Pancreas (tissue), 10 donors: Measurements from ENCODE around the gene EGLN1. TPM values are rescaled to one million over a fixed set of nuclear protein-coding genes. Genes with fewer than 3 reads are reported as not detected.

Experiments used
- ATAC-seq, 4 donors: fragments of 200-7000 bp; cut with Tn5 transposase; one replicate each; pipeline versions ENCODE4 v1.8.0 to v1.9.1; 2020; ENCODE audit warnings: mild to moderate bottlenecking in 4 of 4, moderate library complexity in 4 of 4
- DNase-seq, 6 donors: peaks; one replicate each; pipeline ENCODE4 v3.0.0-alpha.2; 2020
- FAIRE-seq: peaks from 2 replicates; lab custom pipeline; 2012; peaks lifted over from hg19 to GRCh38; lab: Jason Lieb, UNC
- H3K27ac ChIP-seq, 4 donors: fragments of 200-600 bp; sonication (generic); 1 replicate in 3 of 4; 2 replicates in 1 of 4; pipeline versions ENCODE4 v1.5.0 to v1.8.0; 2020
- H3K27me3 ChIP-seq, 4 donors: fragments of 200-600 bp; one replicate each; pipeline ENCODE4 v1.8.0; 2021
- H3K36me3 ChIP-seq, 3 donors: fragments of 200-600 bp; sonication (generic) in 1 of 3; one replicate each; pipeline versions ENCODE4 v1.5.0 to v1.8.0; 2020 to 2021
- H3K4me1 ChIP-seq, 3 donors: fragments of 200-600 bp; one replicate each; pipeline ENCODE4 v1.8.0; 2021
- H3K4me3 ChIP-seq, 4 donors: fragments of 200-600 bp; sonication (generic) in 2 of 4; one replicate each; pipeline versions ENCODE4 v1.5.0 to v1.8.0; 2020 to 2021
- H3K9me3 ChIP-seq, 4 donors: fragments of 200-600 bp; one replicate each; pipeline ENCODE4 v1.8.0; 2021
- WGBS, 2 donors: extraction: QIAGEN DNeasy Blood & Tissue Kit; methylation state at CpG; one replicate each; pipeline ENCODE4 v1.1.7; 2013; 5-methylcytosine and 5-hydroxymethylcytosine counted together
- intact Hi-C, 3 donors: fragments of 100-400 bp; cut with DNase I; formaldehyde crosslinking; loops; one replicate each; pipeline versions ENCODE4 v1.11.1 to v1.14.2; 2022
- polyA plus RNA-seq, 2 donors: library from polyadenylated mRNA; stranded (reverse); fragments of 200-250 nt; gene quantifications; one replicate each; pipeline ENCODE4 v1.2.3, GENCODE V29; 2013
- total RNA-seq, 6 donors: library from RNA; stranded (reverse); fragmentation: NEBNext Ultra II Directional in 4 of 6; extraction: Animal tissue kit (Norgen Biotek cat#: 25700) in 4 of 6; gene quantifications; one replicate each; pipeline versions ENCODE4 v1.2.1 to v1.2.4, GENCODE V29; 2021 to 2023
- TF ChIP-seq, protein P1 (sequence below), 4 donors: fragments of 200-600 bp; sonication (generic) in 3 of 4; IDR thresholded peaks; one replicate each; pipeline versions ENCODE4 v1.5.0 to v1.8.0; 2021; ENCODE audit warnings: antibody characterized with exemption in 4 of 4
- donor health status: healthy with polysubstance abuse.
- donor health status: DM: no; HTN: no; CAD: no; lungs with moderate emphysema.
- donor health status: DM: no; HTN: no; CAD: no.
- donor health status: control.
- donor health status: control.
- donor health status: Bipolar disorder and iron deficiency.
- donor health status: DM: yes; HTN: yes; CAD: no.
- donor health status: DM: no; HTN: no; CAD: no.
- donor health status: DM: no; HTN: no; CAD: no.
- donor health status: DM: yes; HTN: yes; CAD: no.

The EGLN1 gene
- total and polyA plus RNA-seq, 8 donors: 6.8 to 27.0 (median 16.7) TPM

DNA sequence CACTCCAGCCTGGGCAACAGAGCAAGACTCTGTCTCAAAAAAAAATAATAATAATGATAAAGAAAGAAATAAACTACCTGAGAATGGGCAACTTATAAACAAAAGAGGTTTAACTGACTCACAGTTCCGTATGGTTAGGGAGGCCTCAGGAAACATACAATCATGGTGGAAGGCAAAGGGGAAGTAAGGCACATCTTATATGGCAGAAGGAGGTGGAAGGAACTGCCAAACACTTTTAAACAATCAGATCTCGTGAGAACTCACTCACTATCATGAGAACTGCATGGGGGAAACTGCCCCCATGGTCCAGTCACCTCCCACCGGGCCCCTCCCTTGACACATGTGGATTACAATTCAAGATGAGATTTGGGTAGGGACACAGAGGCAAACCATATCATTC is 6.3 kb upstream of the EGLN1 start:
- intact Hi-C loops: no loop called here
- ATAC-seq: no peak
- no peak for FAIRE-seq
- Histone ChIP-seq H3K4me3 (no peak overlapping the region), H3K4me1 (peaks cover 15 to 26% (median 15%) of the 10 kb centered on the region in 3 donors), H3K36me3 (no peaks in the 10 kb centered on the region), H3K27me3 (no peaks in the 10 kb centered on the region), H3K27ac (no peak overlapping the region), H3K9me3 (no peaks in the 10 kb centered on the region)
- 83 to 87% methylated on average over 3 of the region's 3 CpGs for WGBS, 2 donors
- DNase-seq: no peak
- TF ChIP-seq, protein P1, sequence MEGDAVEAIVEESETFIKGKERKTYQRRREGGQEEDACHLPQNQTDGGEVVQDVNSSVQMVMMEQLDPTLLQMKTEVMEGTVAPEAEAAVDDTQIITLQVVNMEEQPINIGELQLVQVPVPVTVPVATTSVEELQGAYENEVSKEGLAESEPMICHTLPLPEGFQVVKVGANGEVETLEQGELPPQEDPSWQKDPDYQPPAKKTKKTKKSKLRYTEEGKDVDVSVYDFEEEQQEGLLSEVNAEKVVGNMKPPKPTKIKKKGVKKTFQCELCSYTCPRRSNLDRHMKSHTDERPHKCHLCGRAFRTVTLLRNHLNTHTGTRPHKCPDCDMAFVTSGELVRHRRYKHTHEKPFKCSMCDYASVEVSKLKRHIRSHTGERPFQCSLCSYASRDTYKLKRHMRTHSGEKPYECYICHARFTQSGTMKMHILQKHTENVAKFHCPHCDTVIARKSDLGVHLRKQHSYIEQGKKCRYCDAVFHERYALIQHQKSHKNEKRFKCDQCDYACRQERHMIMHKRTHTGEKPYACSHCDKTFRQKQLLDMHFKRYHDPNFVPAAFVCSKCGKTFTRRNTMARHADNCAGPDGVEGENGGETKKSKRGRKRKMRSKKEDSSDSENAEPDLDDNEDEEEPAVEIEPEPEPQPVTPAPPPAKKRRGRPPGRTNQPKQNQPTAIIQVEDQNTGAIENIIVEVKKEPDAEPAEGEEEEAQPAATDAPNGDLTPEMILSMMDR (IDR thresholded peaks at IDR 0.05): no peak

DNA sequence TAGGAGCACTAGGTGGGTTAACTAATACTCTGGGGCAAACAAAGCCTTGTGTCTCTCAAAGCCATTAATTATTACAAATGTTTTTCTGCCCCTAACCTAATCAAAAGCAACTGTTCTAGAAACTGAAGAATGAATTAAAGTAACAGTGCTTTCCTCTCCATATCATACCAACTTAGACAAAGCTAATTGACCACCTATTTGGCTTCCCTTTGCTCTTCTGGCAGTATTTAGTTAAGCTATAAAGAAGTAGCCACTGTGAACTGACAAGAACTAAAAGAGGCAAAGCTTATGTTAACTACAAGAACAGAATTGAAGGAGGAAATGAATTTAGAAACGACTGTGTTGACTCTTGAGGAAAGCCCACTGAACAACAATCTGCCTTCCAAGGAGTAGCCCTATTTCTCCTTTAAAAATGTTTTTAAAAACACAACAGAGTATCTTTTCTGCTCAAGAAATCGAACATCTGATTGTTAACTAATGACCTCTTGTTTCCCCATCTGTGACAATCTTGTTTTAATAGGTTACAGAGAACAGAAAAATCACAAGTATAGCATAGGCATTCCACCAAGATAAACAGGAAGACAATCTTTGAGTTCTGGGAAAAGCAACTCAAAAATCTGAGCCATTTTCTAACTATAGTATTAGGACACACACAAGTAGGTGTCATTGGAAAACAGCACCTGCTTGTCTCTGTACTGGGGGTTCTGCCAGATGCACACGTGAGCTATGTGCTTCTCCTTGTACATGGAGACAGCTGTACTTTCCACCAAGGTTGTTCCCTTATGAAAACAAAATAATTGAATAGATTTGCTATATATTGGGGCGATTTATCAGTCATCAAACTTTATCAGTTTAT is 3.1 kb upstream of the EGLN1 start:
- 9 to 17% methylated on average over 4 of the region's 4 CpGs for WGBS, 2 donors

DNA sequence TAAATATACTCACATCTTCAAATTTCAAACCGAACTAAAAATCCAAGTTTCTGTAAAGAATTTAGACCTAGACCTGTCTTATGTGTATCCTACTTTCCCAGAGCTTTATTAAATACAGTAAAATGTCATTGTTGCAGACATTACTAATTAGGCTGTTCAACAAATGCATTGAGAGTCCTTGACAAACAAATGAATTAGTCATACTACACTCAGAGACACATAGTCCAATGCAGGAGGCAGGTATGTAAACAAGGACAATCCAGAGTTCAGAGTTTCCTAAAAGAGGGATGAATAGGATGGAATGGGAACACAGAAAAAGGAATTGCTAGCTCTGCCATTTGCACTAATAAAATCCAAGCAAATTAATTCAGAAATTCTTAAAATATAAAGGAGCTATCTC is 1.6 kb upstream of the EGLN1 start:
- Histone ChIP-seq H3K9me3 (no peaks in the 10 kb centered on the region), H3K4me1 (peaks cover 17 to 33% (median 23%) of the 10 kb centered on the region in 3 donors), H3K27me3 (no peaks in the 10 kb centered on the region), H3K27ac (peak overlapping the region in 3 of 4 donors; percentile 96 to 99 (median 98)), H3K4me3 (peak overlapping the region in 1 of 4 donors; percentile 84), H3K36me3 (no peaks in the 10 kb centered on the region)
- 46 to 55% methylated on average over 1 of the region's 1 CpG for WGBS, 2 donors
- intact Hi-C loops: no loop called here
- TF ChIP-seq, protein P1 (IDR thresholded peaks at IDR 0.05): no peak
- ATAC-seq (peak in 1 of 4 donors; percentile 20), DNase-seq (no peak), FAIRE-seq (no peak)

More for the DNA sequence above, 3.1 kb upstream of the EGLN1 start:
- Histone ChIP-seq H3K9me3 (no peaks in the 10 kb centered on the region), H3K36me3 (no peaks in the 10 kb centered on the region), H3K4me1 (peaks cover 17 to 33% (median 19%) of the 10 kb centered on the region in 3 donors), H3K4me3 (no peak overlapping the region), H3K27ac (peak overlapping the region; percentile 25 to 59 (median 28)), H3K27me3 (no peaks in the 10 kb centered on the region)
- TF ChIP-seq, protein P1 (IDR thresholded peaks at IDR 0.05): no peak
- DNase-seq (peak in 4 of 6 donors; percentile 48 to 69 (median 51)), FAIRE-seq (no peak), ATAC-seq (peak in 2 of 4 donors; percentile 8 to 9)
- intact Hi-C loops: no loop called here

DNA sequence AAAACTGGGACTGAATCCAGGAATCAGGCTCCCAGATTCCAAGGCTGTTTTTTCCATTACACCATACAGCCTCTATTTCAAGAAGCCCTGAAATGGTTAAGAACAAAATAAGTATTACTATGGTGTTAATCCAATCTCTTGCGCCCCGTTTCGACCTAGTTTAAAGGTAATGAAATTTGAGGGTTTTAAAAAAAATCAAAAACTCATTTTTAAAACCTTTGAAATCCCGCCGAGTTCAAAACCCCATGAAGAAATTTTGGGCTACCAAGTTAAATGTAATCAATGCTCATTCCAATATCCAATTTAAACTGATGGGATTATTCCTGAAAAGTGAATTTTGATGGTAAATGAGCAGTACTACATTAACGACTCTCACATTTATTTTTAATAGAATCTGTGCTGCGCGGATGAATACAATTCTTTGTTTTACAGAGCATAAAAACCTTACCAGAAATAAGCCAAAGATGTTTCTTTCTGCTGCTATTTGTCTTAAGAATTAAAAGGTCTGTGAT is 767 bp upstream of the EGLN1 start:
- Histone ChIP-seq H3K36me3 (no peaks in the 10 kb centered on the region), H3K27me3 (no peaks in the 10 kb centered on the region), H3K9me3 (no peaks in the 10 kb centered on the region), H3K27ac (peak overlapping the region; percentile 93 to 99 (median 97)), H3K4me1 (peaks cover 17 to 33% (median 24%) of the 10 kb centered on the region in 3 donors), H3K4me3 (peak overlapping the region; percentile 74 to 84 (median 78))
- peak in 1 of 6 donors; percentile 82 for DNase-seq
- peak; percentile 9 for FAIRE-seq
- no peak for ATAC-seq
- TF ChIP-seq, protein P1 (IDR thresholded peaks at IDR 0.05): no peak
- 7 to 12% methylated on average over 8 of the region's 8 CpGs for WGBS, 2 donors
- intact Hi-C loops: no loop called here
